Cardiac fibroblast (primary cell): ENCODE results near the gene TNFRSF17.
A peak's percentile ranks its signal among the peaks of the same experiment; 100 is the strongest.

Experiments
- DNase-seq, 2 donors: peaks; one replicate each; pipeline versions ENCODE4 v3.0.0 to v3.0.0-alpha.2; 2010; ENCODE audit warnings: low read depth in 2 of 2
- H3K4me3 ChIP-seq, 2 donors: replicated peaks in 1 of 2; 1 replicate in 1 of 2; 2 replicates in 1 of 2; pipeline ENCODE4 v1.5.1; 2011; ENCODE audit warnings: low read depth in 2 of 2, low read length in 2 of 2, mild to moderate bottlenecking in 2 of 2, moderate library complexity in 1 of 2
- TF ChIP-seq, protein P1 (sequence below): IDR thresholded peaks from one replicate; pipeline ENCODE4 v1.5.1; 2011; ENCODE audit warnings: low read depth, mild to moderate bottlenecking, low read length, inconsistent platforms

The TNFRSF17 gene

DNA sequence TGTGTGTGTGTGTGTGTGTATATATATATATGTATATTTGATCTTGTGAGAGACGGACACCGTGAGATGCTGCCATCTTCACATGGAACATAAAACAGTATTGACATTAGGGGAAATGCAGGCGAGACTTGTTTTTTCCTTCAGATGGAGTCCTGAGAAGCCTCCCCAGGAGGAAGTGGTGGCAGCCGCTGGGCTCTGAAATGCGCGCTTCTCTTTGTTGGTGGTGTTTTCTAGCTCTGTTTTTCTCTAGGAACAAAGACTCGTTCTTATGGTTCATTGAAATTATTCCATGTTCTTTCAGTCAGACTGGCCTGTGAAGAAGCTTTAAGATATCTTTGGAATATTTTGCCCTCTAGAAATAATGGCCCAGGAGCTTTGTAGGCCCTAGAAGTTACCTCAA lies 44.5 kb downstream of the TNFRSF17 start:
- no peak for DNase-seq
- H3K4me3 ChIP-seq: no peak overlapping the region
- TF ChIP-seq, protein P1, sequence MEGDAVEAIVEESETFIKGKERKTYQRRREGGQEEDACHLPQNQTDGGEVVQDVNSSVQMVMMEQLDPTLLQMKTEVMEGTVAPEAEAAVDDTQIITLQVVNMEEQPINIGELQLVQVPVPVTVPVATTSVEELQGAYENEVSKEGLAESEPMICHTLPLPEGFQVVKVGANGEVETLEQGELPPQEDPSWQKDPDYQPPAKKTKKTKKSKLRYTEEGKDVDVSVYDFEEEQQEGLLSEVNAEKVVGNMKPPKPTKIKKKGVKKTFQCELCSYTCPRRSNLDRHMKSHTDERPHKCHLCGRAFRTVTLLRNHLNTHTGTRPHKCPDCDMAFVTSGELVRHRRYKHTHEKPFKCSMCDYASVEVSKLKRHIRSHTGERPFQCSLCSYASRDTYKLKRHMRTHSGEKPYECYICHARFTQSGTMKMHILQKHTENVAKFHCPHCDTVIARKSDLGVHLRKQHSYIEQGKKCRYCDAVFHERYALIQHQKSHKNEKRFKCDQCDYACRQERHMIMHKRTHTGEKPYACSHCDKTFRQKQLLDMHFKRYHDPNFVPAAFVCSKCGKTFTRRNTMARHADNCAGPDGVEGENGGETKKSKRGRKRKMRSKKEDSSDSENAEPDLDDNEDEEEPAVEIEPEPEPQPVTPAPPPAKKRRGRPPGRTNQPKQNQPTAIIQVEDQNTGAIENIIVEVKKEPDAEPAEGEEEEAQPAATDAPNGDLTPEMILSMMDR: no peak

DNA sequence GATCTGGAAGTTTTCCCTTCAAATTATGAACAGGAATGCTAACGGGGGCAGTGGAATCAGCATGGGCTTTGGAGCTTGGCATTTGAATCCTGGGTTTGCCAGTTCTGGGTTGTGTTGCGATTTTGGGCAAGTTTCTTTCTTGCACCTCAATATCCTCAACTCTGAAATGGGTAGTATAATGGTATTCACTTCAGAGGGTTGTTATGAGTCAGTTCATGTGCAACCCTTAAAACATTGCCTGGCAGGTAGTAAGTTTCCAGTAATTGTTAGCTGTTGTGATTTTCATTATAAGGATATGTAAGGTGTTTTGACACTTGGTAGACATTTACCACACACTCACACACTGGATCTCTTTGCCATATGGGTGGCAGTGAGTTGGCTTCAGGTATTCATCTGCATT lies 44.9 kb downstream of the TNFRSF17 start:
- TF ChIP-seq, protein P1: no peak
- DNase-seq: no peak
- no peak overlapping the region for H3K4me3 ChIP-seq

DNA sequence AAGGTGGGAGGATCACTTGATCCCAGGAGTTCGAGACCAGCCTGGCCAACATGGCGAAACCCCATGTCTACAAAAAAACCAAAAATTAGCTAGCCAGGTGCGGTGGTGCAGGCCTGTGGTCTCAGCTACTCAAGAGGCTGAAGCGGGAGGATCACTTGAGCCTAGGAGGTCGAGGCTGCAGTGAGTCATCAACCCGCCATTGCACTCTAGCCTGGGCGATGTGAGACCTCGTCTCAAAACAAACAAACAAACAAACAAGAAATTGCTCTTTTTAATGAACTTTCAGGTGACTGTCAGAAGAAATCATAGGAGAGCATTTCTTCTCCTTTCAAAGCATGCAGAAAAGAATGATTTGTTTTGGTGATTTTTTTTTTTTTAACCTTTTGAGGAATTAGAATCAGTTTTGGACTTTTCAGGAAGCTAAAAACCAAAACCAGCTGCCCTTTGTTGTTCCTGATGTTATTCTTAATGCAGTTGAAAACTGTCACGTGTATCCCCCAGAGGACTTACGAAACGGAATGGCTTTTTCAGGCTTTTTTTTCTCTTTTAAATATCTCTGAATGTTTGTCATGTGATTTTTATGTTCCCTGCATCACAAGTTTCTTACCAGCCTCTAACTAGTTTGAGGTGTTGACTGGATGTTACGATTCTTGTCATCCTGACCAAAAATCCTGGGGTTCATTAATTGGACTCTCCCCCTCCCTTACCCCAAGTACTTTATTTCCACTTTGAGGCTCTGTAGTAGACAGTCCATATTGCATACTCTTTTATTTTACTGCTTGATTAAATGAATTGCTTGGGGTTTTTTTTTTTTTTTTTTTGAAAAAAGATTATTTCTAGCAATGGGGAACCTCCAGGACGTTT lies 45.6 kb downstream of the TNFRSF17 start:
- peak; percentile 31 to 38 for DNase-seq
- H3K4me3 ChIP-seq: no peak overlapping the region
- TF ChIP-seq, protein P1: no peak

DNA sequence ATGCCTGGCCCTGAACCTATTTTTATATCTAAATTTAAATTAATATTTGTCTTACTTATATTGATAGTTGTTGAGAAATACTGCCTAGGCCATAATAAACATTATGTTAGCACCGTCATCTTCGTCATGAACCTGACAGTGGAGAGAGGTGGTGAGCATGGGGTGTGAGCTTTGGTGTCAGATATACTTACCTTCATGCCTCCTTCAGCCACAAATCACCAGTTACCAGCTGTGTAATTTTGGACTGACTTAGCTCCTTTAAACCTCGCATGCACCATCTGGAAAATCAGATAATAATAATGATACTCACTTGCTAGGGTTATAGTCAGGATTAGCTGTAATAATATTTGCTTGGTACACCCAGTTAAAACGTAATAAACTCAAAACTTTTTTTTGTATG lies 46.6 kb downstream of the TNFRSF17 start:
- TF ChIP-seq, protein P1: no peak
- no peak for DNase-seq
- H3K4me3 ChIP-seq: no peak overlapping the region

DNA sequence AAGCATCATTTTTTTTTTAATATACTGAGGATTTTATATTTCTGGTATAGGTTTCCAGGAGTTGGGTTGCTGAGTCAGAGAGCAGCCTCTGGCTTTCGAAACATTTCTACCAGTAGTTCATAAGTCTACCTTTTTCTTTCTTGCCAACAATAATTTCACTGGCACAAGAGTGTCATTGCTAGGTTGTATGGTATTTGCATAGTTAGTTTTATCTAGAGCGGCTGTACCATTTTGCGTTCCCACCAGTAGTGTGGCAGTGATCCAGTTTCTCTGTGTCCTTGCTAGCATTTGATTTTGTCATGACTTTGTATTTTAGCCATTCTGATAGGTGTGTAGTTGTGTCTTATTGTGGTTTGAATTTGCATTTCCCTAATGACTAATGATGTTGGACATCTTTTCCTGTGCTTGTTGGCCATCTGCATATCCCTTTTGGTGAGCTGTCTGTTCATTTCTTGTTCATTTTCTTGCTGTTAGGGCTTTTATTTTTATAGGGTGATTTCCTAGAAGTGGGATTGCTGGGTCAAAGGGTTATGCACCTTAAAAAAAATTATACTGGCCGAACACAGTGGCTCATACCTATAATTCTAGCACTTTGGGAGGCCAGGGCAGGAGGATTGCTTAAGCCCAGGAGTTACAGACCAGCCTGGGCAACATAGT lies 51.4 kb downstream of the TNFRSF17 start:
- TF ChIP-seq, protein P1: no peak
- DNase-seq: peak in 1 of 2 donors; percentile 48
- no peak overlapping the region for H3K4me3 ChIP-seq

DNA sequence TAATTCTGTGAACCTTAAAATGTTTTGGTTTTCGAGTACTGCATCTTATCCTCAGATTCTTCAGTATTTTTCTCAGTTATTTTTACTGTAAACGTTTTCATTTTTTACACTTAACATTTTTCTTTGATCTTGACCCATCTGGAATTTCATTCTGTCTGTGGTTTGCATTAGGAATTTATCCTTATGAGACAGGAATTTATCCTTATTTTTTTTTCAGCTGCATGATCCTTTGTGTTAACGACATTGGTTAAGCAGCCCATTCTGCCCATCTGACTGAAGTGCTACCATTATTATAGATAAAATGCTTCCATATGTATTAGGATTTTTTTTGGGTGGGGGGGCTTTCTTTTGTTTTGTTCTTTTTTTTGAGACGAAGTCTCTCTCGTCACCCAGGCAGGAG lies 52.5 kb downstream of the TNFRSF17 start:
- peak in 1 of 2 donors; percentile 23 for DNase-seq
- TF ChIP-seq, protein P1: no peak
- no peak overlapping the region for H3K4me3 ChIP-seq
